GM18873 (cell line): ENCODE data around the gene DOCK7.
"Not testable (repeated sequence)": the region's sequence is repeated elsewhere in the genome, so short reads cannot be mapped to it uniquely, and the experiment has no call there.

Experiments used
- ATAC-seq: cut with Tn5 transposase; IDR thresholded peaks from one replicate; pipeline ENCODE4 v1.9.1; 2021; ENCODE audit warnings: mild to moderate bottlenecking, moderate library complexity, moderate number of reproducible peaks; ENCODE audit not compliant: unreplicated experiment, low FRiP score

The DOCK7 gene, protein sequence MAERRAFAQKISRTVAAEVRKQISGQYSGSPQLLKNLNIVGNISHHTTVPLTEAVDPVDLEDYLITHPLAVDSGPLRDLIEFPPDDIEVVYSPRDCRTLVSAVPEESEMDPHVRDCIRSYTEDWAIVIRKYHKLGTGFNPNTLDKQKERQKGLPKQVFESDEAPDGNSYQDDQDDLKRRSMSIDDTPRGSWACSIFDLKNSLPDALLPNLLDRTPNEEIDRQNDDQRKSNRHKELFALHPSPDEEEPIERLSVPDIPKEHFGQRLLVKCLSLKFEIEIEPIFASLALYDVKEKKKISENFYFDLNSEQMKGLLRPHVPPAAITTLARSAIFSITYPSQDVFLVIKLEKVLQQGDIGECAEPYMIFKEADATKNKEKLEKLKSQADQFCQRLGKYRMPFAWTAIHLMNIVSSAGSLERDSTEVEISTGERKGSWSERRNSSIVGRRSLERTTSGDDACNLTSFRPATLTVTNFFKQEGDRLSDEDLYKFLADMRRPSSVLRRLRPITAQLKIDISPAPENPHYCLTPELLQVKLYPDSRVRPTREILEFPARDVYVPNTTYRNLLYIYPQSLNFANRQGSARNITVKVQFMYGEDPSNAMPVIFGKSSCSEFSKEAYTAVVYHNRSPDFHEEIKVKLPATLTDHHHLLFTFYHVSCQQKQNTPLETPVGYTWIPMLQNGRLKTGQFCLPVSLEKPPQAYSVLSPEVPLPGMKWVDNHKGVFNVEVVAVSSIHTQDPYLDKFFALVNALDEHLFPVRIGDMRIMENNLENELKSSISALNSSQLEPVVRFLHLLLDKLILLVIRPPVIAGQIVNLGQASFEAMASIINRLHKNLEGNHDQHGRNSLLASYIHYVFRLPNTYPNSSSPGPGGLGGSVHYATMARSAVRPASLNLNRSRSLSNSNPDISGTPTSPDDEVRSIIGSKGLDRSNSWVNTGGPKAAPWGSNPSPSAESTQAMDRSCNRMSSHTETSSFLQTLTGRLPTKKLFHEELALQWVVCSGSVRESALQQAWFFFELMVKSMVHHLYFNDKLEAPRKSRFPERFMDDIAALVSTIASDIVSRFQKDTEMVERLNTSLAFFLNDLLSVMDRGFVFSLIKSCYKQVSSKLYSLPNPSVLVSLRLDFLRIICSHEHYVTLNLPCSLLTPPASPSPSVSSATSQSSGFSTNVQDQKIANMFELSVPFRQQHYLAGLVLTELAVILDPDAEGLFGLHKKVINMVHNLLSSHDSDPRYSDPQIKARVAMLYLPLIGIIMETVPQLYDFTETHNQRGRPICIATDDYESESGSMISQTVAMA (N-terminal part only)

DNA sequence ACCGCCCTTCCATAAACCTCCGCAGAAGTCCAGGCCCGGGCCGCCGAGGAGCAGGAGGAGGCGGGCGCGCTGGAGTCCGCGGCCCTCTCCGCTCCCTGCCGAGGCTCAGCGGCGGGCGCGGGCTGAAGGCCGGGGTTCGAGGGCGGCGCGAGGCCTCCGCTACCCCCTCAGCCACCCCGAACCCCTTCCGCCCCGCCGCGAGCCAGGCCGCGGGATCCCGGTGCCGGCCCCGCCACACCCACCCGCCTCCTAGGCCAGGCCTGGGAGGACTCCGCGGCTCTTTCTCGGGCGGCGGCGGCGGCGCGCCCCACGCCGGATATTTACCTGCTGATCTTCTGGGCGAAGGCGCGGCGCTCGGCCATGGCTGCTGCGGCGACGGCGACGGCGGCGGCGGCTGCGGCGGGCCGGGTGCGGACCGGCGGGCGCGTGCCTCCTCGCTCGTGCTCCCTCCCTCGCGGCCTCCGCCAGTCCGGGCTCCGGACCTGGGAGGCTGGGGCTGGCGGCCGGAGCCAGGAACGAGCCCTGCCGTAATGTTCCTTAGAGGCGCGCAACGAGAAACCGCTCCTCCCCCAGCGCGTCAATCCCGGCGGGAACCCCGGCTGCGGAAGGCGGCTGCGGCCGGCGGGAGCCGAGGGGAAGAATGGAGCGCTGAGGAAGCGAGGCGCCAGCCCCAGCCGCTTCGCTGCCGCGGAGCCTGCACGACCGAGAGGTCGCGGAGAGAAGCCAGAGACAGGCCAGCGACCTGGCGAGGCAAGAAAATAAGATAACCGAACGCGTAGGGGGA is at the start of gene DOCK7:
TSS of gene DOCK7 (minus strand) at position 484 of the 784 bp plus-strand sequence. CDS start at position 362, 122 bp downstream.
- ATAC-seq = peak; percentile 54

- ATAC-seq = no peak
Measured at GRCh38 chr1:62735491-62736171, 47.4 kb upstream of the DOCK7 start.

GRCh38 chr1:62732331-62732730 is 44.1 kb upstream of the DOCK7 start:
- no peak for ATAC-seq

- no peak for ATAC-seq
Measured at GRCh38 chr1:62728963-62729362, 40.8 kb upstream of the DOCK7 start.

- ATAC-seq = no peak
Measured at GRCh38 chr1:62727656-62728407, 39.6 kb upstream of the DOCK7 start.

DNA sequence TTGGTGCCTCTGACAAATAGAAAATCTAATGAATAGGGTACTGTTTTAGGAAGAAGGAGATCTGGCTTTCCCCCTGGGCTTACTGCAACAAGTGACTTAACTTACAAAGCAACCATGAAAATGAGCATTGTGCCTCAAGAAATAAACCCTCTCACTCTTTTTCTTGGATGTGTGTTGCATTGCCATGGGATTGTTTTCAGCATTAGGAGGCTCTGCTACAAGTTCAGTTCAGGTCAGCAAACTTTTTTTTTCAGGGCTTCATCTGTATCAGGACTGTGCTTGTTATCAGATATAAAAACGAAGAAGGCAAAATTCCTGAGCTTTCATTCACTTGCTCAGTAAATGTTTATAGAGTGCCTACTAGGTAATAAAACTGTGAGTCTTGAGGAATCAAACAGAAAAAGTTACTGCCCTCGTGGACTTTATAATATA is 37.8 kb upstream of the DOCK7 start:
- no peak for ATAC-seq

- no peak for ATAC-seq
Measured at GRCh38 chr1:62725255-62725654, 37.1 kb upstream of the DOCK7 start.

GRCh38 chr1:62724430-62724829 is 36.2 kb upstream of the DOCK7 start:
- no peak for ATAC-seq

DNA sequence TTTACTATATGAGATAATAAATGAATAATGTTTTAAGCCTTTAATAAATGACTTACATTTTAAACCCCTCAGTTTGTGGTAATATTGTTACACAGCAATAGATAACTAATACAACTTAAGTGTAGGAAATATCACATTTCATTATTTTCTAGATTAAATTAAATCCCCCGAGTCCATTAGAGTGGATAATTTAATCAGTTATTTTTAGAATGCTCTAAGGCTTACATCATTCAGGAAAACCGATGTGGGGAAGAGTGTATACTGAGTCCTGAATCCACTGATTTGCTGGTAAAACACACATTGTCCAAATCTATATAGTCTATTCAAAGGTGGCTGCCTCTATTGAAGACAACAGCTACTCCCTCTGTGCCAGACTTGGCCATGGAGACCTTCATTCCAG is 35.7 kb upstream of the DOCK7 start:
- ATAC-seq = no peak

DNA sequence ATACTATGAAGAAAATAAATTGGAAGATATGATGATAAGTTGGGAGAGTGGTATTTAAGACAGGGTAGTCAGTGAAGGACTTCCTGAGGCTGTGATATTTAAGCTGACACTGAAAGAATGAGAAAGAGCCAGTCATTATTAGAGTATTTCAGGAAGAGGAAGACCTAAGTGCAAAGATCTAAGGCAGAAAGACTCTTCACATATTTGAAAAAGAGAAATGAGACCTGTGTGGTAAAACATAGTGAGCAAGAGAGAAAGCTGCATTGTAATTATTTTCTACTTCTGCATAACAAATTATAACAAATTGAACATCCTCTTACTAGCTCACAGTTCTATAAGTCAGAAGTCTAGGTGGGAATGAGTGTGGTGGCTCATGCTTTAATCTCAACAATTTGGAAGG is 34.6 kb upstream of the DOCK7 start:
- no peak for ATAC-seq

DNA sequence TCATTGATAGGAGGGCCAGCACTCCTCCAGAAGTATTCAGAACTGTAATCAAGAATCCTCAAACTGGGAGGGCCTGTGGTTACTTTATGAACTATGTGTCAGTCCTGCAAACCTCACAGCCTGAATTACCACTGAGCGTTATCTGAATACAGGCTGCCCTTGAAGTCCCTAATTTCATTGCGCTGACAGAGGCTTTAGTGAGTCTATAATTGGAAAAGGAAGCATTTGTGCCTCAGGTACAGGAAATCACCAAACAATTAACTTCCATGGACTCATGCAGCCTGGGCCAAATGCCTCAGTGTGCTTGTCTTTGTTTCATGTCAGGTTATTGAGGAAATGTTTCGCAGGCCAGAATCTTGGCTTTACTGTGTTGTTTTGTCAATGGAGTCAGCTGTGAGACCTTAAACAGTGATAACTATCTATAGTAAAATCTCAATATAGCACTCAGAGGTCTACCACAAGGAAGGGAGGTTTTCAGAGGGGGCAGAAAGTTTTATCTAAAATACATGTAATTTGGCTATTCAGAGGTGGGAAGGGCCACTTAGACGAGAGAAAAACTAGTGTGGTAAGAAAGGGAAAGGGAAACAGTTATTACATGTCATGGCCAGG is 32.9 kb upstream of the DOCK7 start:
- ATAC-seq = no peak

- ATAC-seq = not testable (repeated sequence)
Measured at GRCh38 chr1:62718400-62718799, 30.2 kb upstream of the DOCK7 start.

- ATAC-seq = no peak
Measured at GRCh38 chr1:62717483-62717882, 29.3 kb upstream of the DOCK7 start.

DNA sequence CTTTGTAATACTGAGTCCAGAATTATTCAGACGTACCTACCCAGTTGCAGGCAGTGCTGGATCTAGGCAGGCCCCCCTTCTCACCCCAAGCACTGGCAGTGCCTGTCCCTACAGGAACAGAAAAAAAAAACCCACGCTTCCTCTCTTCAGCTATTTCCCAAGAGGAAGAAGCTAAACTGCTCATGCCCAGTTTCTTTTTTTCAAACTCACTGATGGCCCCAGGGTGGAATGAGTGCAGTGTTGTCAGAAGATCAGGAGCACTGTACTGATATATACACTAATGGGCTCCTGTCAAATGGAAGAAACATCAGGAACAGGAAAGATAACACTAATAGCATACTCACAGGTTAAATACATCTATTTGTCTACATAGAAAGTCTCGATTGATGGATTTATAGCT is 28.2 kb upstream of the DOCK7 start:
- no peak for ATAC-seq

GRCh38 chr1:62712336-62713243 is 24.4 kb upstream of the DOCK7 start:
- ATAC-seq = no peak

DNA sequence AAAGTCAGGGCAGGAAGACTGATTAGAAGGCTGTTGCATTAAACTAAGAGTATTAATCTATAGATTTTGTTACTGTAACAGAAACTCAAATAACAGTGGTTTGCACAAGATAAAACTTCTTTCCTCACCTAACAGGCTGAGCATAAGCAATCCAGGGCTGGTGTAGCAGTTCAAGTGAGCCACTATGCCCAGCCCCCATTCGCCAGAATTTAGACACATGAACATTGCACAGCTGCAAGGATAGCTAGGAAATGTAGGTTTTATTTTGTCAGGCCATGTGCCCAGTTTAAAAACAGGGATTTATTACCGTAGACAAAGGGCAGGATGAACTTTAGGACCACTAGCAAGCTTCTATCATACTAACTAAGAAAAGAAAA is 19.5 kb upstream of the DOCK7 start:
- no peak for ATAC-seq
